ENCODE measurements around the gene MVB12B.
"Not testable (repeated sequence)": the region's sequence is repeated elsewhere in the genome, so short reads cannot be mapped to it uniquely, and the experiment has no call there.

The MVB12B gene

DNA sequence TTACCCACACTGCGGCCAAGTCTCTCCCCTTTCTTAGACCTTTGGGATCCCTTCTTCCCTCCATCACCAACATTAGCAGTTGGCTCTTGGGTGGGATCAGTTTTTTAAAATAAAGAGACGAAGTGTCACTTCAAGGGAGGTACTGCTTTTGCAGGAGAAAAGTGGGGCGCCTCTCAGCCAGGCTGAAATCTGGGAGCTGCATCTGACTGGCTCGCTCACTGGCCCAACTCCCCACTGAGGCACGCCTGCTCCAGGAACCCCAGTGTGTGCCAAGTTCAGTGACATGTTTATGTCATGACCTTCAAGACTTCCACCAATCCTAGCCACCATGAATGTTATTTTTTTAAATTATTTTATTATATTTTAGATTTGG is 130.5 kb downstream of the MVB12B start:
- no peak for FAIRE-seq

DNA sequence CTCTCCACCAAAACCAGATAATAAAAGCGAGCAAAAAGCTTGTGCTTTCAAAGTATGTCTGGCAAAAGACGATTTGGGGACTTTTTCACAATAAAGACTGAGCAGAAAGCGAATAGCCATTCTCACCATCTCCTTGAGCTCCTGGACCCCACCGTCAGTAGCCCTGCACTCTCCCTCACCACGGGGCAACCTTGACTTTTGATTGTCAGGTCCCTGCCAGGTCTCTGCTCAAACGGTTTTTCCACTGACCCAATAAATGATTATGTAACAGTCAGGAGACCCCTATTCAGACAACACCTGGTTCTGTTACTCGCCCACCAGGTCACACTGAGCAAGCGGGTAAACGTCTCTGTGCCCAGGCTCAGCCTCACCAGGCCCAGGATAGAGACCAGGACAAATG is 131.3 kb downstream of the MVB12B start:
- FAIRE-seq: no peak

DNA sequence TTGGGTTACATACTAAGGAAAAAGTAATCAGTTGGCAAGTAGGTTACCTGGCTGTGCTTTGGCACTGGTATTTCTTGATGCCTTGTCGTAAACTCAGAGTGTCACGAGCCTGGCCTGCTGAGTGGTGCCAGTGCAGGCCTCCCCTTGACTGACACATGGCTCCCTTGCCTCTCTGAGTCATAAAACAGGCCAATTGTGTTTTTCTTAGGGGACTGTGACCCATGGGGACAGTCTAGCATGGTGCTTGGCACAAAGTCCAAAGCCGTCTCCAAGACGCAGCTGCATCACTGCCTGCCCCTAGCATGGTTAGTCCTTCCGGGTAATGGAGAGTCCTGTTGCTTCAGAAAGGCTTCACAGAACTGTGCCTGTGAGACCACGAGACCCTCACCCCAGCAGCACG is 132.5 kb downstream of the MVB12B start:
- no peak for FAIRE-seq

DNA sequence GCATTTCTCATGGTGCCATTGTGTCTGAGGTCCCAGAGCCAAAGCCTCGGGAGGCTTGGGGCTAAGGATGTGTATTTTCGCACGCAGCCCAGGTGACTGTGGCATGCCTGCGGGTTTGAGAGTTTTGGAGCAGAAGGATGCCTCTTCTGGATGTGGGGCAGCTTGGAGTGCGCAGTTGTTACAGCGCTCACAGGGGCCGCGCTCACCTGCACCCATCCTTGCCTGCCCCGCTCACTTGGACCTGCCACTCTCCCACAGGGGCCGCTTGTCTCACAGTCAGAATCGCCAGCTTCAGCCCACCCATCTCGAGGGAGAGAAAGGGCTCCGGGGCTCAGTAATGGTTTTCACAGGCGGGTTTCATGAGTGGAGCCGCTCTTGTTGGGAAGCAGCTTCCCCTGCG is 132.9 kb downstream of the MVB12B start:
- no peak for FAIRE-seq

DNA sequence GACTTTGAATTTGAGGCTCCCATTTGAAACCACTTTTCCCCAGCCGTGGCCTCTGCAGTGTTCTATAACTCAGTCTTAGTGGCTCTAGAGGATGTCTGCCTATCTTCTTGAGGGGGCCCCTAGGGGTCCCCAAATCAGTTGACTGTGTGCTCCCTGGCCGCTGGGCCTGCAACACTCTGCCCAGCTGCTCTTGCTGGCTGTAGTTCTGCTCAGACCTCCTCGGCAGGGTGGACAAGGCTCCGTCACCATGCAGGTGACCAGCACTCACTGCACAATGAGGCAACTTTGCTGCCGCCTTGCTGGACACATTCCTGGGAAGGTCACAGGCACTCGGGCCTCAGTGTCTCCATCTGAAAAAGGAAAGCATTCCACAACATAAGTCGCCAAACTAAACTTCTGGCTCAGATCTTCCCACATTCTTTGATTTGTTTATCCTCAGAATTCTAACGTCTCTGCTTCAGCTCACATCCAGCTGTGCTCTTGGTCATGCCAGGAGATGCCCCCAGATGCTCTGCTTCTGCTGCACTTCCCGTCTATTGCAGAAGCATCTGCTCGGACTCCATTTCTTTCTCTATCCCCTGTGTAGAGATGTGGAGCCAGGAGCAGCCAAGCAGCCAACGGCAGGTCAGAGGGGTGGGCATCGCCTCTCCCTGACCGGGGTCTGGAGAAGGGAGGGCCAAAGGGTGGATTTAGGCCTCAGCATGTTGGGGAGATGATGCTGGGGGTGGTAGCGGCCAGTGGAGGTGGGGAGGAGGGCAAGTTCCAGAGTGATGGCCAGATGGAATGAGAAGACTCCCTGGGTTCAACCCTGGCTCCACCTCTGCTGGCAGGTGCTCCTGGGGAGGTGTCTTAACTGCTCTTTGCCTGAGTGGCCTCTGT is 133.6 kb downstream of the MVB12B start:
- FAIRE-seq: no peak

DNA sequence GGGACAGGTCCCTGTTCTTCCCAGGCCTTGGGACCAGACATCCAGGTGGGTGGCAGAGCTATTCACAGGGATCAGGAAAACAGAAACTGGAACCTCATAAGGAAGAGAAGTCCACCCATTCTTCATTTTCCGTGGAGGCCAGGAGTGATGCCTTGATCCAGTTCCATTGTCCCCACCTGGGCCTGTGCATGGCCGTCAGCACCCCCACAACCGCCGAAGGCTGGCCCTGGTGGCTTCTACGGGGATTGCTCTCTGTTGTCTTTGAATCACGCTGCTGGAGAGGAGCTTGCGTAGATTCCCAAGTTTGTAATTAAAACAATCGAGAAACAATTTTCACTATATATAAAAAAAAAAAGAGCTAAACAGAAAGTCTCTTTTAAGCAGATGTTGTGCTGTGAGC is 134.4 kb downstream of the MVB12B start:
- FAIRE-seq: no peak

DNA sequence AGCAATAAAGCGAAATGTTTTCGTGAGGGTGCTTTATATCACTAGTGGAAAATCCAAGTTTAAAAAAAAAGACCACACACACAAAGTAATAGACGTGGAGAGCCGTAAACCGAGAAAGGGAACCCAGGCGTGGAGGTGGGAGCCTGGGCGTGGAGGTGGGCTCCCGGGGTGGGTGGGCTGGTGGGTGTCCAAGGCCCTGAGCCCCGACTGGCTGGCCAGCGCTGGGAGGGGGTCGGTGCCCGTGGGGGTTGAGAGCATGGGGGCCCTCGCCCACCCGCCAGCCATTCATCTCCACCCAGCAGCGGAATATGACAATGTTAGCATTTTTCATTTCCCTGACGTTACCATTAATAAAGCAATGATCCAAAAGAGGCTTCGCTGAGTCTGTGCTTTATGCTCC is 135.0 kb downstream of the MVB12B start:
- no peak for FAIRE-seq

DNA sequence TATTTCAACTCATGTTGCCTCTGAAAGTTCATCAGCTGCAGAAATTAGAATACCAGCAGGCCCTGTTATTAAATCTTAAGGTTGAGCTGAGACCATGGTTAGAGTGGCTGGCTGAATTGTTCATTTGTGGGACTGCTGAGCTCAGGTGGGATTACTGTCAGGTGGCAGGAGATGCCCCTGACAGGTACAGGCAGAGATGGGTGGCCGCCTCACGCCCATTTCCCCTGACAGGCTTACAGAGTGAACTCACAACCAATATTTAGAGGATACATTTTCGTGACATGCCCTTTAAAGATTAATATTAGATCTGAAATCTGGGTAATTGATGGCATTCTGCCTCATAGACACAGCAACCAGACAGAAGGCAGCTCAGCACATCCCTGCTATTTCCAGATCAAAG is 136.0 kb downstream of the MVB12B start:
- no peak for FAIRE-seq

DNA sequence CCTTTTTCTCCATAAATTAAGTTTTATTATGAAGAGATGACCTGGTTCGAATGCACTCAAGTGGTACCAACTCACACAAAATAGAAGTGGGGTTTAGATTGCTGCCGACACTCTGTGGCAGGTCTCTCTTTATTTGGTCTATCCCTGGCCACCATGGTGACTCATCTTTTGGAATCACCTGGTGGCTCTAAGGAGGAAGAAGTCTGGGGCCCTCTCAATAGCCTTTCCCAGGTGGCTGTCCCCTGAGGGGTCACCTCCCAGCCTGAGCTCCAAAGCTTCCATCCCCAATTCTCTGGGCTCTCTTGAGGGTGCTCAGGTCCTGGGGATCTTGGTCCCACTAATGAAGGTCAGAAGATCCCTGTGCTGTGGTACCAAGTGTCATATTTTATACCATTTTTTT is 136.8 kb downstream of the MVB12B start:
- FAIRE-seq: no peak

DNA sequence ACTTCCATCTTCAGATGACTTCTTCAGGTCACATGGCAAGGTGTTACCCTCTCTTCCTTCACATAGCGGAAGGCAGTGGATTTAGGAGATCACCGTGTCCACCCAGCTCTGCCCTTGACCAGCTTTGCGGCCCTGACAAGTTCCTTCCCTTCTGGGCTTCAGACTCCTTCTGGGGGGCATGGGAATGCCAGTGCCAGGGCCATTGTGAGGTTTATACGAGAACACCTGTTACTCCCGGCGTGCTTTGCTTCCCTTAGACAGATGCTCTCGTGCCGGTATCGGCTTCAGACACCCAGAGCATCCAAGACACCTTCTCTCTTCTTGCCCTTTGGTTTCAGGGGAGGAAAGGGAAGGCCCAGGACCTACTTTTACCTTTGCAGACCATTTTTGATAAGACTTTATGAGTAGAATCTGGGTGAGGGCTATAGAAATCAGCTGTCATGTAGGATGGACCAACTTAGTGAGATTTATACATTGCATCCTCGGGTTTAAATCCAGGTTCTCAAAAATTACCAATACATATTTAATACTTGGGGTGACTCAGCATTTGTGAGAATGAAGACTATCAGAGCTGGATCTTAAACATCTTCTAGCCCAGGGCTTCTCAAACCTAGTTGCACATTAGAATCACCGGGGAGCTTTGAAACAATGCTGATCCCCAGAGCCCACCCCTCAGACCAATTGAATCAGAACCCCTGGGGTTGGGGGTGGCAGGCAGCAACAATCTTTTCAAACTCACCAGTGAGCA is 138.2 kb downstream of the MVB12B start:
- no peak for FAIRE-seq

DNA sequence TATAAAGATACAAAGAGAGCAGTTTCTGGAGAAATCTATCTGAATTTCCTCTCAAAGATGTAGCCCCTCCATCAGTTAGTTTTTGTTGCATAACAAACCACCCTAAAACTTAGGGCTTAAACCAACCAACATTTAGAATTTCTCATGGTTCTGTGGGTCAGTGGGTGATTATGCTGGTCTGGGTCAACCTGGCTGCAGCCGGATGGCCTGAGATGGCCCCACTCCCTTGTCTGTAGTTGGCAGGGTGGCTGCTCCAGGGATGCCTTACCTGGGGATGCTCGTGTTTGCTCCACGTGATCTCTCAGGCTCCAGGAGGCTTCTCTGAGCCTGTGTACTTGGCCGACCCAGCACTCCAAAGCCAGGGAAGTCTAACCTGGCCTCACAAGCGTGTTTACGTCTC is 139.3 kb downstream of the MVB12B start:
- no peak for FAIRE-seq

DNA sequence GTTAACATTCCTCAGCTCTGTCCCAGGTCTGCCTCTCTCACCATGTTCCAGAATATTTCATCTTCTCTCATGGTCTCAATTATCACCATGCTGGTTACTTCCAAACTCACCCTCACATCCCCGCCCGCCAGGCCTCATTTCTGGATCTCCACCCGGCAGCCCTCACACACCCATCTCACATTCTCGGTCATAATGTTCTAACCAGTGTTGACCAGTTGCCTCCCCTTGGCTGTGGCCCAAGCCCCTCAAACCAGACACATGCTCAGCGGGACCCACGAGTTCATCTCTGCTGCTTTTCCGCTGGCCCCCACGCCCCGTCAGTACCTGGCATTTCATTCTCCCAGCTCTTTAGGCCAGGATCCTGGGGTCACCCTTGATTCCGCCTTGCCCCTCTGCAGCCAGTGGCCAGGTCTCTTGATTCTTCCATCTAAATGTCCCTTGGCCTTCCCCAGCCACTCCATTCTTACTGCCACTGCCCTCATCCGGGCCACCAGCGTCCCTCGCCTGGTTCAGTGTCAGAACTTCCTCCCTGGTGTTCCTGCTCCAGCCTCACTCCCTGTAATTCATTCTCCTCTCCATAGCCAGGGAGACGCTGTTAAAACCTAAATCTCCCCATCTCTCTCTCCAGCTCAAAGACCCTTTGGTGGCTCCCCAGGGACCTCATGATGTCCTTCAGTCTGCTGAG is 141.7 kb downstream of the MVB12B start:
- no peak for FAIRE-seq

DNA sequence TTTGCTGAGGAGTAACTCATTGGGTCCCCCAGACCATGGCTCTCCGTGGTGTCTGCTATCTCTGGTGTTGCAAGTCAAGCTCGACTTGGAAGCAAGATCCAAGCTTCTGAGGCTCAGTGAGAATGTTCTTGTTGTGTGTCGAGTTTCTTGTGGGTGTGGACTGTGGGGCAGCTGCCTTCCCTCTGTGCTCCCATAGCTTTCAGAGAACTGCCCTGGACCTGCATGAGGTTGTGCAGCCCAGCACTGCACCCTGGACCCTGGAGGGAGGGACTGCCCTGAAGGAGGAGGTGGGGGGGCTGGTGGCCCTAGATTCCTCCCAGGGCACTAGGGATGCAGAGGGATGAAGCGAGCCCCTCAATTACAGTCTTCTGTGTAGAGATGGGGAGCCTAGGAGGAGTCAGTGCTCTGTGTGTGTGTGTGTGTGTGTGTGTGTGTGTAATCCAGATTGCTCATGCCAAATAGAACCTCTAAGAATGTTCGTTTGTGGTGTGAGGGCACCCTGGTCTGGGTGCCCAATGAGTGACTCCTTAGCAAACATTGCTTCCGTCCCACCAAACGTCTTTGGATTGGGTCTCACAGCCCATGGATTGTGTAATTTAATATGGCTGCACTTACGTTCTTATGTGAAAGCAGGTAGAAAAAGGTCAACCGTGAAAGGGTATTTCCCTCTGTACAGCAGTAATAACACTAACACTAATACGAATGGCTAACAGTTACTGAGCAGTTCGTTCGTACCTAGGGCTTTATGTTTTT is 143.8 kb downstream of the MVB12B start:
- FAIRE-seq: no peak

DNA sequence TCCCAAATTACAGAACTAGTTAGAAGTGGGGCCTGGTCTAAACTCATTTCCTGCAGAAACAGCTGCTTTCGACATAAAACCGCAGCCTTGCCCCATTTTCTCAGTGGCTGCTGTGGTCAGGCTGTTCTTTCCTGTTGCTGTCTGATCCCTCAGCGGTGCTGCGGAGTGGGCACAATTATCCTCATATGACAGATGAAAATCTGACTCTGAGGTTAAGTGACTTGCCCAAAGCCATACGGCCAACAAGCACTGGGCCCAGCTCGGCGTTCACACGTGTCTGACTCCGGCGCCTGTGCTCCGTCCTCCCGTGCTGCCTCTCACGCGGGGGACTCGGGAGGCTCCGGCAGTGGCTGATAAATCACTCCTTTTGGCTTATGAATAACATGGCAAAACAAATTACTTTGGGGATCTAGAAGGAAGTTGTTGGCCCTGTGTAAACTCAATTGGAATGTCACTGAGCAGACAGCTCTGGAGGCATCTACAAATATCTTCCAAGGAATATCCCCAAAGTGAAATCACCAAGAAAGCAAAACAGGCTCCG is 144.5 kb downstream of the MVB12B start:
- FAIRE-seq: no peak

DNA sequence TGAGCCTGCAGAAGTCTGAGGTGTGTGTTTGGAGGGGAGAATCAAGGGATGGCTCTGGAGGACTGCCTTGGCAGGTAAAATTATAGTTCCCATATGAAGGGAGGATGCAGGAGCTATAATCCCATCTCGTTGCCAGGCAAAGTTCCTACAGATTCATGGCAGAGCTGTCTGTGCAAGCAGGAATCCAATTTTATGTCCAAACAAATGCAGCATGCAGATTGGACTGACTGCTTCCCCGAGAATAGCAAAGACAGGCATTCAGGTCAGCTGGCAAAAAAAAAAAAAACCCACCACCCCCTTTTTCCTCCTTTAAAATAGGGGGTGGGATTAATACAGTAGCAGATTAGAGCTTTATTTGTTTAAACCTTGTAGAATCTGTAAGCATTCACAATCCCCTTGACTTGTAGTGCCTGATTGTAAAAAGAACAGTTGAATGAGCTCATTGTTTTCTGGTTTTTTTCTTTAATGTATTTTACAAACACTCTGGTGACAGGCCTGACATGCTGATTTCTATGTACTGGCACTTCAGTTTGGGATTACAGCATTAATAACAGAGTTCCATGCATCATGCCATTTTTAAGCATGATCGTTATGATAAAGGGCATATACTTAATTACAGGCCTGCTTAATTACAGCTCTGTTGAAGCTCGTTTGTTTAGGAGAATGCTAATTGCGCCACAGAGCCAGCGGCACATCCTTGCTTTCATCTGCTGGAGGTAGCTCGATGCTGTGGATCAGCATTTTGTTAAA is 145.7 kb downstream of the MVB12B start:
- FAIRE-seq: no peak

DNA sequence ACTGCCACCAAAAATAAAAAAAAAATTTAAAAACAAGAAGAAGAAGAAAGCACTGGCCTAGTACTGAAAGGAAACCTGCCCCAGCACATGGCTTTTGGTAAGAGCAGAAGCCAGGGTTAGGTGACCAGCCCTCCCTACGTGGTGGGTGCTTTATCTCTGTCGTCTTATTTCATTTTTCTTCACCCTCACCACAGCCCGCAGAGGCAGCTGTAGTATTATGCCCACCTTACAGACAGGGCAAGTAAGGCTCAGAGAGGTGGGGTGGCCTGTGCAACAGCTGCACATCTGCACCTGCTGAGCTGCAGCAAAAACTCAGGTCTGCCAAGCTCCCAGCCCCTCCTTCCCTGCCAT is 146.3 kb downstream of the MVB12B start:
- FAIRE-seq: no peak

DNA sequence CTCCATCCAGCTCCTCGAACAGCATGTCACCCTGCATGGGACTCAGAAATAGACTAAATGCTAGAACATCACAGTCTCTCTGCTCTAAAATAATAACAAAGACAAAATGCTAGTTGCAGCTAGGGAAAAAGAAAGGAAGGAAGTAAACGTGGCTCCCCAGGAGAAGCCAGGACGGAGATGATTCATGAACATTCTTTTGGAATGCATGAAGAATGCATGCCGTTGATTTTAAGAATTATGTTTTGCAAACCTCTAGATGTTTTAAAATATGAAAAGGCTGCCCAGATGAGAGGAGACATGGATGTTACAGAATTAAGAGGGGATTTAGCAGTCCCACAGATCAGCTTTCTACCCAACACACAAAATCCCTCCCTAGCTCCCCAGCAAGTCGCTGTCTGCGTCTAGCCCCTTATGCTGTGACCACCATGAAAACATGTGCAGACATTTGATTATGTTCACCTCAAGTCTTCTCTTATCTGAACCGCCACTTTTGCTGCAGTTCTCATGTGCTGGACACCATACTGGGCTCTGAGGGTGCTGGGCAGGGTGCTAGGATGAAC is 147.7 kb downstream of the MVB12B start:
- no peak for FAIRE-seq

DNA sequence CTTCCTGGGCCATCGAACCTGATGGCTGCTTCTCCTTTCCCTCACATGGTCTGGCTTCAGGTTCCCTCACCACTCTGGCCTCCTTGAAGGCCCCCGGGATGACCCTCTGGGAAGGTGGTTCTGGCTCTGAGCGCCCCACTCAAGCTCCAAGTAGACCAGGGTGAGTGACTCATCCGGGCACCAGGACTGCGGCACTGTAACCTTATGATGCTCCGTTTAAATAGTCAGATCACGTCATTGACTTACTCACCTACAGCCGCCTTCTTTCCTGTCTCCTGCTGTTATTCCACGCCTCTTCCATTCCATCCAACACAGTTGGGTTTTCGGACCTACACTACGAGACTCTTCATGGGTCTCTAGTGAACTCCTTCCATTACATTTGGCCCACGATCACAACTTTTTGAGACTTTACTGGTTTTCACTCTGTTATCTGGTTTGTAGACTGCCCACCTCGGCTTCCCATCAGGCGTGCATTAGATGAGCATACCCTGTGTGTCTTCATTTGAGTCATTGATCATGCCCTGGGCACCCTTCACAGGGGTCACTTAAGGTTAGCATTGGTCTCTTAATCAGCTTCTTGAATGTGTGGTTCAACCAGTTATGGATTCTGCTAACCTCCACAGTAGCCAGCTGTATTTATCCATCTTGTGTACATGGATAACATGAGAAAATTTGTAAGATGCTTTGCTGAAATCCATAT is 148.3 kb downstream of the MVB12B start:
- FAIRE-seq: no peak

DNA sequence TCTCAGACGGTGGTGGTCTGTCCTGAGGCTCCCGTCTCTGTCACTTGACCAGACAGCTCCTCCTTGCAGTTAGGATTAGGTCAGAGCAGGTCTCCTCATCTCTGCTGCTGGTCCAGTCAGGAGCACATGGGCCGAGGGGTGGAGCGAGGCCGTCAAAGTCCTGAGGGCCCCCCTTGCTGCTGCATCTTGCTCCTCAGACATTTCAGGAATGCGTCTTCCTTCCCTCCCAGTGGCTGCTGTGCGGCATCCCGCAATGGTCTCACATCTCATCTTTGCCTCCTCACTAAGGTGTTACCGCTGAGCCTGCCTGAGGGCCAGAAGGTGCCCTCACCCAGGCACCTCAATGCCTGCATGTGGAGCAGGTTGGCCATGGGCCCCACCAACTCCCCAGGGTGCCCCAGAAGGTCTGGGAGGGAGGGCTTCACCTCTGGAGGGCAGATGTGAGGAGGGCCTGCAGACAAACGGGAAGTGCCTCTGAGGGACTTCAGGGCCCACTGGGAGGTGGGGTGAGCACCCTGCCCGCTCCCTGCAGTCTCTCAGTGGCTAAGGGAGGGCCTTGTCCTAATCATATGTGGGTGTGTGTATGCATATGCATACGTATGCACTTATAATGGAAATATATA is 149.4 kb downstream of the MVB12B start:
- no peak for FAIRE-seq

DNA sequence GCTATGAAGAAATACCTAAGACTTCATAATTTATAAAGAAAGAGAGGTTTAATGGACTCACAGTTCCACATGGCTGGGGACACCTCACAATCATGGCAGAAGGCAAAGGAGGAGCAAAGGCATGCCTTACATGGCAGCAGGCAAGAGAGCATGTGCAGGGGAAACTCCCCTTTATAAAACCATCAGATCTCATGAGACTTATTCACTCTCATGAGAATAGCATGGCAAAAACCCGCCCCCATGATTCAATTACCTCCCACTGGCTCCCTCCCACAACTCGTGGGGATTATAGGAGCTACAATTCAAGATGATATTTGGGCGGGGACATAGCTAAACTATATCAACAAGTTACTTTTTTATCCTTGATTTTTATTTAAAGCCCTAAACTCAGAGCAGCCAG is 150.8 kb downstream of the MVB12B start:
- FAIRE-seq: not testable (repeated sequence)

Data from TTC549 (cell line).